Hepatocyte (in vitro differentiated cells): ENCODE measurements around the gene PSD. TPM values are rescaled to one million over a fixed set of nuclear protein-coding genes. Genes with fewer than 3 reads are reported as not detected.

Experiments
- DNase-seq: peaks from one replicate; pipeline ENCODE4 v3.0.0-alpha.2; 2016; ENCODE audit warnings: low spot score
- H2AFZ ChIP-seq: fragments of 200-600 bp; sonication (generic); 2 replicates; pipeline ENCODE4 v1.6.0; 2016; ENCODE audit warnings: antibody characterized with exemption, mild to moderate bottlenecking
- H3K27ac ChIP-seq: fragments of 200-600 bp; sonication (generic); 2 replicates; pipeline ENCODE4 v1.5.1; 2016; ENCODE audit warnings: mild to moderate bottlenecking
- H3K27me3 ChIP-seq: fragments of 200-600 bp; sonication (generic); 2 replicates; pipeline ENCODE4 v1.6.1; 2016
- H3K36me3 ChIP-seq: fragments of 200-600 bp; sonication (generic); replicated peaks from 2 replicates; pipeline ENCODE4 v1.5.1; 2016; ENCODE audit warnings: low read depth; ENCODE audit not compliant: insufficient read depth
- H3K4me1 ChIP-seq: fragments of 200-600 bp; sonication (generic); 2 replicates; pipeline ENCODE4 v1.5.1; 2016; ENCODE audit warnings: mild to moderate bottlenecking, moderate library complexity; ENCODE audit not compliant: insufficient read depth
- H3K4me2 ChIP-seq: fragments of 200-600 bp; sonication (generic); 2 replicates; pipeline ENCODE4 v1.6.0; 2016
- H3K4me3 ChIP-seq: fragments of 200-600 bp; sonication (generic); 2 replicates; pipeline ENCODE4 v1.5.1; 2016; ENCODE audit warnings: mild to moderate bottlenecking
- H3K79me2 ChIP-seq: fragments of 200-600 bp; sonication (generic); 2 replicates; pipeline ENCODE4 v1.6.0; 2017; ENCODE audit warnings: mild to moderate bottlenecking
- H3K9me2 ChIP-seq: fragments of 200-600 bp; sonication (generic); replicated peaks from 2 replicates; pipeline ENCODE4 v1.6.0; 2017; ENCODE audit warnings: mild to moderate bottlenecking; ENCODE audit not compliant: insufficient read depth
- H3K9me3 ChIP-seq: fragments of 200-600 bp; sonication (generic); 2 replicates; pipeline ENCODE4 v1.5.1; 2016; ENCODE audit warnings: low read depth, mild to moderate bottlenecking
- H4K20me1 ChIP-seq: fragments of 200-600 bp; sonication (generic); 2 replicates; pipeline ENCODE4 v1.6.0; 2016; ENCODE audit warnings: mild to moderate bottlenecking; ENCODE audit not compliant: insufficient read depth, poor library complexity, severe bottlenecking
- EZH2 ChIP-seq: fragments of 200-600 bp; sonication (generic); IDR thresholded peaks from 2 replicates; pipeline ENCODE4 v1.6.1; 2016; ENCODE audit warnings: antibody characterized with exemption, mild to moderate bottlenecking, borderline replicate concordance
- EZH2phosphoT487 ChIP-seq: fragments of 200-600 bp; sonication (generic); IDR thresholded peaks from one replicate; pipeline ENCODE4 v1.6.1; 2018; ENCODE audit warnings: antibody characterized with exemption, mild to moderate bottlenecking, low read depth, moderate library complexity; ENCODE audit not compliant: unreplicated experiment, severe bottlenecking
- WGBS: methylation state at CpG from one replicate; pipeline ENCODE4 v1.1.6; 2016; ENCODE audit warnings: low lambda C conversion rate; ENCODE audit errors: missing lambda C conversion rate; 5-methylcytosine and 5-hydroxymethylcytosine counted together
- polyA plus RNA-seq: library from polyadenylated mRNA; unstranded; fragments of >200 nt; fragmentation: Nextera tagmentation; extraction: Ambion mirVana; gene quantifications from 2 replicates; pipeline ENCODE4 v1.2.1, GENCODE V29; 2016
- total RNA-seq: library from RNA; depleted of rRNA; stranded (reverse); fragments of >200 nt; gene quantifications from 2 replicates; pipeline ENCODE4 v1.2.3, GENCODE V29; 2014
- TF ChIP-seq, protein P1 (sequence below): fragments of 200-600 bp; sonication (generic); IDR thresholded peaks from 2 replicates; pipeline ENCODE4 v1.5.1; 2016; ENCODE audit warnings: antibody characterized with exemption, mild to moderate bottlenecking; ENCODE audit not compliant: poor library complexity

The PSD gene
- total and polyA plus RNA-seq, 2 experiments from 2014 or later, result 13.1 to 20.1 TPM

- H3K9me3 ChIP-seq, result no peaks in the 10 kb centered on the region
- H3K36me3 ChIP-seq, result no peaks in the 10 kb centered on the region
- H3K27me3 ChIP-seq, result peaks cover 31% of the 10 kb centered on the region
- TF ChIP-seq EZH2 (no peak), EZH2phosphoT487 (no peak)
- TF ChIP-seq, protein P1, sequence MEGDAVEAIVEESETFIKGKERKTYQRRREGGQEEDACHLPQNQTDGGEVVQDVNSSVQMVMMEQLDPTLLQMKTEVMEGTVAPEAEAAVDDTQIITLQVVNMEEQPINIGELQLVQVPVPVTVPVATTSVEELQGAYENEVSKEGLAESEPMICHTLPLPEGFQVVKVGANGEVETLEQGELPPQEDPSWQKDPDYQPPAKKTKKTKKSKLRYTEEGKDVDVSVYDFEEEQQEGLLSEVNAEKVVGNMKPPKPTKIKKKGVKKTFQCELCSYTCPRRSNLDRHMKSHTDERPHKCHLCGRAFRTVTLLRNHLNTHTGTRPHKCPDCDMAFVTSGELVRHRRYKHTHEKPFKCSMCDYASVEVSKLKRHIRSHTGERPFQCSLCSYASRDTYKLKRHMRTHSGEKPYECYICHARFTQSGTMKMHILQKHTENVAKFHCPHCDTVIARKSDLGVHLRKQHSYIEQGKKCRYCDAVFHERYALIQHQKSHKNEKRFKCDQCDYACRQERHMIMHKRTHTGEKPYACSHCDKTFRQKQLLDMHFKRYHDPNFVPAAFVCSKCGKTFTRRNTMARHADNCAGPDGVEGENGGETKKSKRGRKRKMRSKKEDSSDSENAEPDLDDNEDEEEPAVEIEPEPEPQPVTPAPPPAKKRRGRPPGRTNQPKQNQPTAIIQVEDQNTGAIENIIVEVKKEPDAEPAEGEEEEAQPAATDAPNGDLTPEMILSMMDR, result no peak
- H4K20me1 ChIP-seq, result no peaks in the 10 kb centered on the region
- H3K27ac ChIP-seq, result peak overlapping the region; percentile 27
- WGBS, result 81% methylated on average over 13 of the region's 13 CpGs
- H3K9me2 ChIP-seq, result no peaks in the 10 kb centered on the region
- no peak overlapping the region for H3K4me3 ChIP-seq
- peak overlapping the region; percentile 96 for H3K4me2 ChIP-seq
- H3K4me1 ChIP-seq, result peaks cover 11% of the 10 kb centered on the region
- DNase-seq, result no peak
- no peak overlapping the region for H2AFZ ChIP-seq
- no peaks in the 10 kb centered on the region for H3K79me2 ChIP-seq
Observed at GRCh38 chr10:102407425-102408130, 11.0 kb downstream of the PSD start.

DNA sequence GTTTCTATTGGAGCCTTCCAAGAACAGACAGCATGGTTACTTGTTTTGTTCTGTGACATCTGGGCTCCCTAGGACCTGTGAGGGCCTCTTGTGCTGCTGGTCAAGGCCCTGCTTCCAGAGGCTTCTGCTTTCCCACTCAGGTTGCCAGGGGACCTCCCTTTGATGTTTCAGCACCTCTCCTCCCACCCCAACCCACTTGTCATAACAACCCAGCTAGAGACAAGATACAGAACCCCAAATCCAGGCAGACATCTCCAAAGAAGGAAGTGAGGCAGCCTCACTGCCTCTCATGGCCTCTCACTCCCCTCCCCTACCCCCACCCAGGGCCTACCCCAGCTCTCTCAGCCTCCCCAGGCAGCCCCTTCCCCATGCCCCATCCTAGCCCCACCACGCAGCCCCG lies 11.8 kb downstream of the PSD start:
- Histone ChIP-seq H3K79me2 (no peaks in the 10 kb centered on the region), H3K9me3 (no peaks in the 10 kb centered on the region), H3K36me3 (no peaks in the 10 kb centered on the region), H3K27ac (peak overlapping the region; percentile 12), H3K27me3 (peaks cover 23% of the 10 kb centered on the region), H3K9me2 (no peaks in the 10 kb centered on the region), H2AFZ (no peak overlapping the region), H3K4me1 (peaks cover 11% of the 10 kb centered on the region), H4K20me1 (no peaks in the 10 kb centered on the region), H3K4me2 (no peak overlapping the region), H3K4me3 (no peak overlapping the region)
- TF ChIP-seq EZH2phosphoT487, result no peak
- TF ChIP-seq, protein P1, result no peak
- no peak for TF ChIP-seq EZH2
- 82% methylated on average over 2 of the region's 2 CpGs for WGBS
- no peak for DNase-seq

DNA sequence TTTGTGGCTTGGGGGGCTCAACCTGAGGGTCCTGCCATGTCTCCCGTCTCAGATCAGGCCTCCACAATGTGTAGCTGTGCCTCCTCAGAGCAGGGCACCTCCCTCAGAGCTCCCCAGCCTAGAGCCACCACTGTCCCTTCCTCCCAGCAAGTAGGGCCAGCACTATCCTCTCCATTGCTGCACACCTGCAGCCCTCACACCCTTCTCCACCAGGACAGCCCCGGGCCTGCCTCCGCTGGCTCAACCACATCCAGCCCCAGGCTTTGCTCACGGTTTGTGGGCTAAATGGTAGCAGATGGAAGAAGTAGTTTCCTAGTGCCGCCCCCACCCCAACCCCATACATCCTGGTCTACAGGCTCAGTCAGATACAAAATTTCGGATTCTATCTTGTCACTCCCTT lies 13.0 kb downstream of the PSD start:
- no peak overlapping the region for H3K4me2 ChIP-seq
- no peak overlapping the region for H3K27ac ChIP-seq
- no peak overlapping the region for H3K4me3 ChIP-seq
- no peak overlapping the region for H2AFZ ChIP-seq
- no peaks in the 10 kb centered on the region for H4K20me1 ChIP-seq
- H3K36me3 ChIP-seq, result no peaks in the 10 kb centered on the region
- no peaks in the 10 kb centered on the region for H3K9me2 ChIP-seq
- WGBS, result 93% methylated on average over 6 of the region's 6 CpGs
- H3K4me1 ChIP-seq, result peaks cover 15% of the 10 kb centered on the region
- no peak for DNase-seq
- TF ChIP-seq EZH2, result no peak
- TF ChIP-seq, protein P1, result no peak
- TF ChIP-seq EZH2phosphoT487, result no peak
- H3K27me3 ChIP-seq, result peaks cover 23% of the 10 kb centered on the region
- no peaks in the 10 kb centered on the region for H3K9me3 ChIP-seq
- H3K79me2 ChIP-seq, result no peaks in the 10 kb centered on the region
